ENCODE results near the gene FUT7. TPM values are rescaled to one million over a fixed set of nuclear protein-coding genes. Genes with fewer than 3 reads are reported as not detected.

The FUT7 gene
- total RNA-seq, 1 experiment from 2014 or later, result not detected

DNA sequence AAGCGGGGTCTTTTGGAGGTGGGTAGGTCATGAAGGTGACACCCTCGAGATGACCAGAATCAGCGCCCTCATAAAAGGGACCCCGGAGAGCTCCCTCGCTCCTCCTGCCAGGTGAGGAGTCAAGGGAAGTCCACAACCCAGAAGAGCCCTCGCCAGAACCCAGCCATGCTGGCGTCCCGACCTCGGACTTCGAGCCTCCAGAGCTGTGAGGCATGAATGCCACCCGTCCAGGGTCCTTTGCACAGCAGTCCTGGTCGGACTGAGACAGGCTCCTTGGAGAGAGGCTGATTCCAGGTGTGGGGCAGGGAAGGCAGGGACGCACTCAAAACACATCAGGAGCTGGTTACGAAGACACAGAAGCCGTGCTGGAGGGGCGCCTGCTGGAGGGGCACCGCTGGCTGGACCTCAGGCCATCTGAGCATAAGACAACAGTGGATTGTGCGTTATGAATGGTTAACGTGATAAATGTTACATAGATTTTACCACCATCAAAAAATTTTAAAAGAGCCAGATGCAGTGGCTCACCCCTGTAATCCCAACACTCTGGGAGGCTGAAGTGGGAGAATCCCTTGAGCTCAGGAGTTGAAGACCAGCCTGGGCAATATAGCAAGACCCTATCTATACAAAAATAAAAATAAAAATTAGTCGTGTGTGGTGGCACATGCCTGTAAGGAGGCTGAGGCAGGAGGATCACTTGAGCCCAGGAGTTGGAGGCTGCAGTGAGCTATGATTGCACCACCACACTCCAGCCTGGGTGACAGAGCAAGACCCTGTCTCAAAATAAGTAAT, 29.8 kb downstream of the FUT7 start:
- no peak overlapping the region for H3K56ac ChIP-seq (ENCODE audit: insufficient read length, low read depth, low read length)
- H3K9ac ChIP-seq (ENCODE audit: extremely low read depth, insufficient read length, low read length), result no peak overlapping the region
- no peak overlapping the region for H2BK120ac ChIP-seq (ENCODE audit: low read depth, low read length, poor library complexity, severe bottlenecking)
- no peak overlapping the region for H2BK15ac ChIP-seq (ENCODE audit: low read depth, low read length)
- peaks cover 15% of the 10 kb centered on the region for H3K27me3 Mint-ChIP-seq (ENCODE audit: low read depth)
- TF ChIP-seq, protein P1, sequence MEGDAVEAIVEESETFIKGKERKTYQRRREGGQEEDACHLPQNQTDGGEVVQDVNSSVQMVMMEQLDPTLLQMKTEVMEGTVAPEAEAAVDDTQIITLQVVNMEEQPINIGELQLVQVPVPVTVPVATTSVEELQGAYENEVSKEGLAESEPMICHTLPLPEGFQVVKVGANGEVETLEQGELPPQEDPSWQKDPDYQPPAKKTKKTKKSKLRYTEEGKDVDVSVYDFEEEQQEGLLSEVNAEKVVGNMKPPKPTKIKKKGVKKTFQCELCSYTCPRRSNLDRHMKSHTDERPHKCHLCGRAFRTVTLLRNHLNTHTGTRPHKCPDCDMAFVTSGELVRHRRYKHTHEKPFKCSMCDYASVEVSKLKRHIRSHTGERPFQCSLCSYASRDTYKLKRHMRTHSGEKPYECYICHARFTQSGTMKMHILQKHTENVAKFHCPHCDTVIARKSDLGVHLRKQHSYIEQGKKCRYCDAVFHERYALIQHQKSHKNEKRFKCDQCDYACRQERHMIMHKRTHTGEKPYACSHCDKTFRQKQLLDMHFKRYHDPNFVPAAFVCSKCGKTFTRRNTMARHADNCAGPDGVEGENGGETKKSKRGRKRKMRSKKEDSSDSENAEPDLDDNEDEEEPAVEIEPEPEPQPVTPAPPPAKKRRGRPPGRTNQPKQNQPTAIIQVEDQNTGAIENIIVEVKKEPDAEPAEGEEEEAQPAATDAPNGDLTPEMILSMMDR (conservative IDR thresholded peaks at IDR 0.05), result no peak
- no peak overlapping the region for H2BK5ac ChIP-seq (ENCODE audit: insufficient read length, low read length)
- H3K79me1 ChIP-seq (ENCODE audit: insufficient read depth, low read depth, low read length, poor library complexity, severe bottlenecking), result no peaks in the 10 kb centered on the region
- no peak overlapping the region for H3K14ac ChIP-seq (ENCODE audit: insufficient read depth, low read length)
- H3K4ac ChIP-seq (ENCODE audit: low read depth, low read length), result no peak overlapping the region
- no peaks in the 10 kb centered on the region for H4K20me1 ChIP-seq (ENCODE audit: control insufficient read depth, insufficient read depth, insufficient read length)
- H3K27me3 ChIP-seq (ENCODE audit: insufficient read depth, low read length), result no peaks in the 10 kb centered on the region
- no peaks in the 10 kb centered on the region for H3K23me2 ChIP-seq (ENCODE audit: insufficient read length, low read depth, low read length, poor library complexity, severe bottlenecking)
- H2BK20ac ChIP-seq (ENCODE audit: low read depth, low read length, poor library complexity, severe bottlenecking), result no peak overlapping the region
- no peak overlapping the region for H3K4me3 Mint-ChIP-seq
- peaks cover 3 to 6% (median 5%) of the 10 kb centered on the region in 3 experiments; a peak in 5 of 7 replicates for H3K36me3 Mint-ChIP-seq (ENCODE audit: insufficient read depth in 1 of 3, low read depth in 3 of 3)
- no peak overlapping the region for H2AFZ ChIP-seq (ENCODE audit: low read length)
- H3K27ac ChIP-seq (ENCODE audit: insufficient read length, low read depth, low read length), result no peak overlapping the region
- no peak overlapping the region for H2BK12ac ChIP-seq (ENCODE audit: insufficient read length, low read depth, low read length)
- H3T11ph ChIP-seq (ENCODE audit: low read length), result no peak overlapping the region
- DNase-seq, result no peak
- H3K9me3 ChIP-seq (ENCODE audit: control insufficient read depth, low read depth, low read length), result no peaks in the 10 kb centered on the region
- peaks cover 16 to 19% of the 10 kb centered on the region in 2 experiments for H3K9me3 Mint-ChIP-seq
- H3K18ac ChIP-seq (ENCODE audit: insufficient read length, low read depth, low read length), result no peak overlapping the region
- no peaks in the 10 kb centered on the region for H3K4me1 ChIP-seq (ENCODE audit: insufficient read depth, low read length)
- no peak overlapping the region for H4K8ac ChIP-seq (replicated peaks; ENCODE audit: insufficient read length, low read depth, low read length)
- H4K5ac ChIP-seq (ENCODE audit: insufficient read length, low read depth, low read length), result no peak overlapping the region
- H3K27ac Mint-ChIP-seq, result no peak overlapping the region
- H3K23ac ChIP-seq (ENCODE audit: insufficient read length, low read depth, low read length), result no peak overlapping the region
- H4K91ac ChIP-seq (ENCODE audit: insufficient read length, low read depth, low read length), result no peak overlapping the region
- H3K79me2 ChIP-seq (ENCODE audit: insufficient read depth, low read length), result no peaks in the 10 kb centered on the region
- no peak overlapping the region for H2AK5ac ChIP-seq (ENCODE audit: insufficient read length, low read length)
- no CpG with 5 or more reads among the region's 20 CpGs for WGBS (ENCODE audit: extremely low coverage, insufficient read length, low lambda C conversion rate)
- H3K4me2 ChIP-seq (ENCODE audit: insufficient read depth, insufficient read length, low read length), result no peak overlapping the region
- H3K4me1 Mint-ChIP-seq, result peaks cover 5 to 8% of the 10 kb centered on the region in 2 experiments

Data from H9 (cell line).